Hindlimb muscle (tissue), 1 donor: ENCODE measurements around the gene PAQR5. TPM values are rescaled to one million over a fixed set of nuclear protein-coding genes. Genes with fewer than 3 reads are reported as not detected.
"Not testable (repeated sequence)": the region's sequence is repeated elsewhere in the genome, so short reads cannot be mapped to it uniquely, and the experiment has no call there.

Experiments
- DNase-seq: peaks from one replicate; pipeline ENCODE4 v3.0.0-alpha.2; 2013
- polyA plus RNA-seq: library from polyadenylated mRNA; unstranded; fragments of 120-200 nt; gene quantifications from one replicate; pipeline ENCODE4 v1.2.1, GENCODE V29; 2013; ENCODE audit not compliant: insufficient read length

PAQR5 gene
- polyA plus RNA-seq, 1 donor, result 0.72 TPM

GRCh38 chr15:69357773-69358771 is 59.4 kb downstream of the PAQR5 start:
- DNase-seq, result no peak

- DNase-seq, result no peak
These were observed 60.1 kb downstream of the PAQR5 start for GRCh38 chr15:69358850-69359249.

- no peak for DNase-seq
These were observed 61.0 kb downstream of the PAQR5 start for GRCh38 chr15:69359722-69360121.

GRCh38 chr15:69360642-69361041 is 61.9 kb downstream of the PAQR5 start:
- DNase-seq, result no peak

- no peak for DNase-seq
These were observed 68.5 kb downstream of the PAQR5 start for GRCh38 chr15:69367236-69367635.

- no peak for DNase-seq
These were observed 70.9 kb downstream of the PAQR5 start for GRCh38 chr15:69369631-69370030.

DNA sequence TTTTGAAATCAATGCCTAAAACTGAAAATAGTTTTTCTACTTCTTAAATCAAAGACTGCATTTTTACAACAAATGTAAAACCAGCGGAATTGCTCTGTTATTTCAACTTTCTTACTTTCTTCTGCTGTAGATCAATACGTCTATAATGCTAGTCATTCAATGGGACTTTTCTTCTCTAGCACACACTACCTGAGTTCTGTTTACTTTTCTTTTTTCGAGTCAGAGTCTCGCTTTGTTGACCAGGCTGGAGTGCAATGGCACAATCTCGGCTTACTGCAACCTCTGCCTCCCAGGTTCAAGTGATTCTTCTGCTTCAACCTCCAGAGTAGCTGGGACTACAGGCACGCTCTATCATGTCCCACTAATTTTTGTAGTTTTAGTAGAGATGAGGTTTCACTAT is 74.7 kb downstream of the PAQR5 start:
- no peak for DNase-seq

GRCh38 chr15:69375151-69375790 is 76.6 kb downstream of the PAQR5 start:
- no peak for DNase-seq

GRCh38 chr15:69377216-69377970 is 78.7 kb downstream of the PAQR5 start:
- DNase-seq, result no peak

GRCh38 chr15:69380100-69380725 is 81.5 kb downstream of the PAQR5 start:
- DNase-seq, result no peak

DNA sequence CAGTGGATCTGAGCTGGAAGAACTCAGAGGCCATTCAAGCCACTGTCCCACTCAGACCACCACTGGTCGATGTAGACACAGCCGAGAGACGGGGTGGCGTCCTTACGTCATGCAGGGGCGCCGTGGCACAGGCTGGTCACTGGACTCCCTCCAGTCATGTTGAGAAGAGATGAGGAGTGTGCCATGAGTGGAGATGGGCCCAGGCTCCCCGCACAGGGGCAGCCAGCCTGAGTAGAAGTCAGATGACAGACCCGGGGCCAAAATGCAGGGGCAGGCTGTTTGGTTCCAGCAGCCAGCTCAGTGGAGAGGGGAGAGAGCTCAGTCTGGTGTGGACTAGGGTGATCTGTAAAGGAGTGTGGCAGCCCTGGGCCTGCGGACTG is 82.0 kb downstream of the PAQR5 start:
- DNase-seq, result no peak

GRCh38 chr15:69382176-69382575 is 83.5 kb downstream of the PAQR5 start:
- DNase-seq, result not testable (repeated sequence)

- DNase-seq, result not testable (repeated sequence)
These were observed 85.4 kb downstream of the PAQR5 start for GRCh38 chr15:69384066-69384465.

DNA sequence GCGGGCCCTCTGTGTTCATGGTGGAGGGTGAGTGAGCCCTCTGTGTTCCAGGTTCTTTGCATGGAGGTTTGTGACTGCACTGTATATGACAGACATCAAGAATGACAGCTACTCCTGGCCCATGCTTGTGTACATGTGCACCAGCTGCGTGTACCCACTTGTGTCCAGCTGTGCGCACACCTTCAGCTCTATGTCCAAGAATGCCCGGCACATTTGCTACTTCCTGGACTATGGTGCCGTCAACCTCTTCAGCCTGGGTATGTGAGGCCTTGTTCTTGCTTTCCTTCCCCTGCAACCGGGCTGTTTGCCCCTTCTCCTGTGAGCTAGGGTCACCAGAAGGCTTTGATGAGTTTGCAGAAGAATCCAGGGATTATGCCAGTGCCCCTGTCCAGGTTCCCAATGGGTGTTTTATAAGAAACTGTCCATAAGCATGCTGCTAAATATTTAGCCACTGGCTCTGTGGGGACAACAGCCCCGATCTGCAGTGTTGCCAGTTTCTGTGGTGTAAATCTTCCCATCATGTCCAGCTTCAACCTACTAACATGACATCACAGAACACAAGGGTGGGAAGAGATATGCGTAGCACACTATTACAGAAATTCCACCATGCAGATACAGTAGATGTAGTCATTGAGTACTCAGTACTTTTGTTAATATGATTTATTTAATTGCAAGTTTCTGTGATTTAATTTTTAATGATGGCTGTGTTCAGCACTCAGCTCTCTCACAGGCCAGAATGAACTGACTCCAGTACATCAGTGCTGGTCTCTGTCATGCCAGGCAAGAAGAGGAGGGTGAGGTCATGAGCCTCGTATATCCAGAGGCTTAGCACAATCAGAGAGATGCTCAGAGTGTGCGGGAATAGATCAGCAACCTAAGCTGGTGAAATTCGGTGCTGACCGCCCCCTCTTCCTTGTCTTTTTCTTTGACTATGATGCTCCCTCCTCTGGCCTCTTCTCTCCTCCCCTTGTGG is 86.2 kb downstream of the PAQR5 start:
- DNase-seq, result no peak

- no peak for DNase-seq
These were observed 87.1 kb downstream of the PAQR5 start for GRCh38 chr15:69385831-69386230.

DNA sequence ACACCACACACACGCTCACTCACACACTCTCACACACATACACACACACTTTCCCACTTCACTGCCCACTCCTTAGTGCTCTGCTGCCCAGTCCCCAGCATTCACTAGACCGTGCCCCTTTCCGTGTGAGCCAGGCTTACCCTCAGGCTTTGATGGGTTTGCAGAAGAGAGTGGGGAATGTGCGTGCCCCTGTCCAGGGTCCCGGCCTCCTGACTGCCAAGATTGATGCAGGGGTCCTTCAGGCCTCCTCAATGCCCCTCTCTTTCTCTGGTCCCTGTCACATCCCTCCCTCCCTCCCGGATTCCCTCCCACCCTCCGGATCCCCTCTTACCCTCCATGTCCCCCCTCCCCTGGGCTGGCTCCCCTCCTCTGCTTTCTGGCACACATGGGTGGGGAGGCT is 87.6 kb downstream of the PAQR5 start:
- no peak for DNase-seq

GRCh38 chr15:69388260-69388705 is 89.6 kb downstream of the PAQR5 start:
- DNase-seq, result no peak

DNA sequence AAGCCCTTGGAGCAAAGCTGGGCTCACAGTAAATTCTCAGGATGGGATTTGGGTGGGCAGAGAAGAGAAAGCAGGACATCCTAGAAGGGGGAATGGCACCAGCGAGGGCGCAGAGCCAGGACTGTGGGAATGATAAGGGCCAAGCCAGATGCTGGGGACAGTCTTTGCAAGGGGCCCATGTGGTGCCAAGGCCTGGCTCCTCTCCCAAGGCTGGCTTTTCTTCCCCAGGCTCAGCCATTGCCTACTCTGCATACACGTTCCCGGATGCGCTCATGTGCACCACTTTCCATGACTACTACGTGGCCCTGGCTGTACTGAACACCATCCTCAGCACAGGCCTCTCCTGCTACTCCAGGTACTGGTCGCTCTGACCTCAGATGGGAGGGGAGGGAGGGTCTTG is 90.7 kb downstream of the PAQR5 start:
- DNase-seq, result no peak

DNA sequence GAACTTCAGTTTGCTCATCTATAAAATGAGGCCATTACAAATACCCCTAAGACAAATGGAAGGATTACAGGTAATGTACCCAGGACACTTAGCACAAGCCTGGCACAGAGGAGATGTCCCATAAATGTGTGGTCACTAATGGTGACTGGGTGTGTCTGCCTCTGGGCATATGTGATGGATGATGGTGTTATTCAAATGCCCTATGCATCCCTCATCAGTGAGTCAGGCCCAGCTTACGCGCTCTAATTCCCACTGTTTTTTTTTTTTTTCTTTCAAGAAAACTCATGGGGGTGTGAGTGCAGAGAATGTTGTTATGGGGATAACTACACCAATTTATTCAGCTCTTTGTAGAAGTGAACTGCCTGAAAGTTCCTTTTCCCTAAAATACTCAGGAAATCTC is 91.9 kb downstream of the PAQR5 start:
- no peak for DNase-seq

GRCh38 chr15:69391046-69391757 is 92.5 kb downstream of the PAQR5 start:
- no peak for DNase-seq

- DNase-seq, result no peak
These were observed 93.6 kb downstream of the PAQR5 start for GRCh38 chr15:69392352-69392751.
